ENCODE measurements around the gene GMCL2.

DNA sequence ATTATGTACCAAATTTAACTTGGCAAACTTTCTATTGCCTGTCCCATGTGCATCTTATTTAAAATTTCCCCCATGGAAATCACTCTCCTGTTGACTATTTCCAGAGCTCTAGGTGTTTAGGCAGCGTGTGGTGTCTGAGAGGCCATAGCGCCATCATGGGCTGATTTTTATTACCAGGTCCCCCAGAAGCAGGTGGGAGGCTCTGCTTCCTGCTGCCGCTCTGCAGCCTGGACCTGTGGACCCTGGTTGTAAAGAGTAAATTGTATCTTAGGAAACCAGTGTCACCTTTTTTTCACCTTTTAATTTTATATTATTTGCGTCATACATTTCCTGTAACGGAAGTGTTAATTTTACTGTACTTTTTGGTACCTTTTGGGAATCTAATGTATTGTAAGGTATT, 23.5 kb upstream of the GMCL2 start:
- TF ChIP-seq EZH2phosphoT487 (IDR thresholded peaks at IDR 0.05; ENCODE audit: unreplicated experiment) (no peak), CTCF (conservative IDR thresholded peaks at IDR 0.05; ENCODE audit: low read depth in 2 of 2) (0 out of 4 replicates have a peak, but pooled peaks of 1 of the 2 experiments have one; percentile 10), JUNB (IDR thresholded peaks at IDR 0.05; ENCODE audit: unreplicated experiment) (no peak), ZNF114 (CRISPR knock-in tag; IDR thresholded peaks at IDR 0.05) (no peak), POLR2AphosphoS5 (IDR thresholded peaks at IDR 0.05; ENCODE audit: low read depth) (no peak), ZNF331 (CRISPR knock-in tag; IDR thresholded peaks at IDR 0.05; ENCODE audit: low read depth) (no peak), CREB1 (CRISPR knock-in tag; IDR thresholded peaks at IDR 0.05; ENCODE audit: low read depth) (no peak)
- TF ChIP-seq, protein P1, sequence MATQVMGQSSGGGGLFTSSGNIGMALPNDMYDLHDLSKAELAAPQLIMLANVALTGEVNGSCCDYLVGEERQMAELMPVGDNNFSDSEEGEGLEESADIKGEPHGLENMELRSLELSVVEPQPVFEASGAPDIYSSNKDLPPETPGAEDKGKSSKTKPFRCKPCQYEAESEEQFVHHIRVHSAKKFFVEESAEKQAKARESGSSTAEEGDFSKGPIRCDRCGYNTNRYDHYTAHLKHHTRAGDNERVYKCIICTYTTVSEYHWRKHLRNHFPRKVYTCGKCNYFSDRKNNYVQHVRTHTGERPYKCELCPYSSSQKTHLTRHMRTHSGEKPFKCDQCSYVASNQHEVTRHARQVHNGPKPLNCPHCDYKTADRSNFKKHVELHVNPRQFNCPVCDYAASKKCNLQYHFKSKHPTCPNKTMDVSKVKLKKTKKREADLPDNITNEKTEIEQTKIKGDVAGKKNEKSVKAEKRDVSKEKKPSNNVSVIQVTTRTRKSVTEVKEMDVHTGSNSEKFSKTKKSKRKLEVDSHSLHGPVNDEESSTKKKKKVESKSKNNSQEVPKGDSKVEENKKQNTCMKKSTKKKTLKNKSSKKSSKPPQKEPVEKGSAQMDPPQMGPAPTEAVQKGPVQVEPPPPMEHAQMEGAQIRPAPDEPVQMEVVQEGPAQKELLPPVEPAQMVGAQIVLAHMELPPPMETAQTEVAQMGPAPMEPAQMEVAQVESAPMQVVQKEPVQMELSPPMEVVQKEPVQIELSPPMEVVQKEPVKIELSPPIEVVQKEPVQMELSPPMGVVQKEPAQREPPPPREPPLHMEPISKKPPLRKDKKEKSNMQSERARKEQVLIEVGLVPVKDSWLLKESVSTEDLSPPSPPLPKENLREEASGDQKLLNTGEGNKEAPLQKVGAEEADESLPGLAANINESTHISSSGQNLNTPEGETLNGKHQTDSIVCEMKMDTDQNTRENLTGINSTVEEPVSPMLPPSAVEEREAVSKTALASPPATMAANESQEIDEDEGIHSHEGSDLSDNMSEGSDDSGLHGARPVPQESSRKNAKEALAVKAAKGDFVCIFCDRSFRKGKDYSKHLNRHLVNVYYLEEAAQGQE (IDR thresholded peaks at IDR 0.05; ENCODE audit: unreplicated experiment): no peak

All from GM23338 (cell line).